AG04449 (cell line): ENCODE measurements around the gene TTC33.

Experiments used
- CTCF ChIA-PET: fragments of 350-600 bp; formaldehyde crosslinking; extraction: SDS; loops from one replicate; lab custom pipeline; 2021; ENCODE audit warnings: antibody characterized with exemption; lab: Yijun Ruan, JAX
- POLR2A ChIA-PET: fragments of 400-600, 350-600 bp; formaldehyde crosslinking; extraction: SDS; loops from one replicate; lab custom pipeline; 2020; ENCODE audit warnings: antibody characterized with exemption, inconsistent platforms; lab: Yijun Ruan, JAX
- DNase-seq: peaks from one replicate; pipeline ENCODE4 v3.0.0-alpha.2; 2010; ENCODE audit warnings: low read depth, low spot score
- H3K4me3 ChIP-seq: 2 replicates; pipeline ENCODE4 v1.5.1; 2011; ENCODE audit warnings: low read depth, mild to moderate bottlenecking, control low read depth, low read length
- CTCF ChIP-seq: IDR thresholded peaks from one replicate; pipeline ENCODE4 v1.5.1; 2011; ENCODE audit warnings: mild to moderate bottlenecking, moderate library complexity, low read length, control low read depth, inconsistent platforms; ENCODE audit not compliant: insufficient read depth; ENCODE audit errors: missing control alignments

Gene TTC33

DNA sequence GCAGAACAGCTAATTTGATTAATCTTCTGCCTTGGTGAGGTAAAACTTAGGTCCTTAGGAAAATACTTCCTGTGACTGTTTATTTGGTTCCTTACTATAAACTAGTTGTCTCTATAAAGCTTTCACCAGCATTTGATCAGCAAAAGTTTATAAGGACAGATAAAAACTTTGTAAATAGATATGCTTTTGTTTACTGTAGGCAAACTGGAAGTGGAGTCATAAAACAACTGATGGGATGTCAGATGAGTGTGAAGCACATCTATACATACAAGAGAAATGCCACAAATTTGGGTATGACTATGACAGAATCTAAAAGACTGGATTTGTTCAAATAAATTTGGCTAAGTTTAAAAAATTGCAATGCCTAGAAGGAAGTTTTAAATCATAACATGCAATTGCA lies 70.6 kb downstream of the TTC33 start:
- POLR2A ChIA-PET = interaction anchor here (0.6 to 0.8 kb wide), 2 partner anchors 76 to 969 kb away, joined by 3 read pairs; no protein-coding TSS in a partner anchor
- CTCF ChIA-PET = interaction anchor here (0.9 to 7.5 kb wide), 4 partner anchors 412 to 971 kb away, joined by 3 to 67 read pairs (median 28); no protein-coding TSS in a partner anchor
- no peak overlapping the region for H3K4me3 ChIP-seq
- no peak for DNase-seq
- no peak for TF ChIP-seq CTCF

DNA sequence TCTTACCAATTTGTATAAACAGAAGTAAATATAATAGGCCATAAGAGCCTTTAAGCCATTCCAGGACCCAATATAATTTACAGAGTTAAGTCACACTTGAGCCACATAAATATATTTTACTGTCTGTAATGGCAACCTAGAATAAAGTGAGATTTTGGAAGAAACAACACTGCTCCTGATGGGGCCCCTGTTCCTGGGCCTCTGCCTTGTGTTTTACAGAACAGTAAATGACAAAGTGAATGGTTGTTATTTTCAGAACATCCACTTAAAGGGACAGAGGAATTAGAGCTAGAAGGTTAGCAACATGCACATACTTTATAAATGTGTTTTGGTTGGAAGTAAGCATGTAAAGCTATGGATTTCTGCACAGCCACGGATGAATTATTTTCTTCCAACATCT lies 72.5 kb downstream of the TTC33 start:
- TF ChIP-seq CTCF = no peak
- POLR2A ChIA-PET = no interaction called here
- H3K4me3 ChIP-seq = no peak overlapping the region
- DNase-seq = no peak
- CTCF ChIA-PET = interaction anchor here (1.2 to 7.5 kb wide), 5 partner anchors 175 to 1106 kb away, joined by 3 to 67 read pairs (median 5); no protein-coding TSS in a partner anchor

GRCh38 chr5:40682154-40683017 lies 73.4 kb downstream of the TTC33 start:
- DNase-seq = no peak
- ChIA-PET POLR2A (no interaction called here), CTCF (interaction anchor here (1.0 to 7.5 kb wide), 2 partner anchors 734 to 968 kb away, joined by 5 to 50 read pairs; no protein-coding TSS in a partner anchor)
- peak overlapping the region; percentile 75 for H3K4me3 ChIP-seq
- TF ChIP-seq CTCF = no peak

- no peak for TF ChIP-seq CTCF
- DNase-seq = no peak
- peak overlapping the region; percentile 75 for H3K4me3 ChIP-seq
- CTCF ChIA-PET = interaction anchor here (1.8 to 7.5 kb wide), 2 partner anchors 733 to 966 kb away, joined by 5 to 50 read pairs; no protein-coding TSS in a partner anchor
- POLR2A ChIA-PET = no interaction called here
Observed at GRCh38 chr5:40681363-40682153, 74.2 kb downstream of the TTC33 start.

DNA sequence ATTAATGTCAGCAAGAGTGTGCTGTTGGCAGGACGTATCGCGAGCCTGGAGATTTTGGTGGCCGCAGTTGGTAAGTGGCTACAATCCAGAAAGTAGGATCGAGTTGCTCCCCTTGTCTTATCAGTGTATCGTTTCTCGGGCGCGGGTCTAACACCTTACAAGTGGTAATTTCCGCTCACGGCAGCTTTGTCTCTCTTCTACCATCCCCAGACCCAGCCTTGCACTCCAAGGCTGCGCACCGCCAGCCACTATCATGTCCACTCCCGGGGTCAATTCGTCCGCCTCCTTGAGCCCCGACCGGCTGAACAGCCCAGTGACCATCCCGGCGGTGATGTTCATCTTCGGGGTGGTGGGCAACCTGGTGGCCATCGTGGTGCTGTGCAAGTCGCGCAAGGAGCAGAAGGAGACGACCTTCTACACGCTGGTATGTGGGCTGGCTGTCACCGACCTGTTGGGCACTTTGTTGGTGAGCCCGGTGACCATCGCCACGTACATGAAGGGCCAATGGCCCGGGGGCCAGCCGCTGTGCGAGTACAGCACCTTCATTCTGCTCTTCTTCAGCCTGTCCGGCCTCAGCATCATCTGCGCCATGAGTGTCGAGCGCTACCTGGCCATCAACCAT lies 74.9 kb downstream of the TTC33 start:
- ChIA-PET POLR2A (interaction anchor here (0.7 to 1.4 kb wide), 3 partner anchors 53 to 457 kb away, joined by 3 to 4 read pairs (median 3); no protein-coding TSS in a partner anchor), CTCF (interaction anchor here (1.4 to 7.5 kb wide), 4 partner anchors 9 to 965 kb away, joined by 3 to 50 read pairs (median 6); no protein-coding TSS in a partner anchor)
- H3K4me3 ChIP-seq = peak overlapping the region; percentile 75
- no peak for DNase-seq
- peak; percentile 41 for TF ChIP-seq CTCF
